GM12891 (cell line): ENCODE results near the gene LYRM4.

Experiments used
- DNase-seq: peaks from one replicate; pipeline ENCODE4 v3.0.0; 2011; ENCODE audit warnings: low spot score; ENCODE audit not compliant: insufficient read length
- FAIRE-seq: peaks from 2 replicates; lab custom pipeline; 2011; peaks lifted over from hg19 to GRCh38; lab: Jason Lieb, UNC
- PAX5 ChIP-seq: IDR thresholded peaks from 2 replicates; pipeline ENCODE4 v1.6.1; 2011; ENCODE audit warnings: low read length, moderate library complexity, mild to moderate bottlenecking; ENCODE audit not compliant: insufficient read depth, severe bottlenecking
- POLR2A ChIP-seq: IDR thresholded peaks from 2 replicates; pipeline ENCODE4 v1.6.1; 2011; ENCODE audit warnings: low read depth, low read length, control low read depth
- POLR2AphosphoS5 ChIP-seq: IDR thresholded peaks from 2 replicates; pipeline ENCODE4 v1.6.1; 2011; ENCODE audit warnings: low read depth, low read length, control low read depth
- POU2F2 ChIP-seq: IDR thresholded peaks from 2 replicates; pipeline ENCODE4 v1.6.1; 2011; ENCODE audit warnings: low read depth, mild to moderate bottlenecking, control low read depth, low read length, moderate library complexity
- SPI1 ChIP-seq: IDR thresholded peaks from 2 replicates; pipeline ENCODE4 v1.6.1; 2011; ENCODE audit warnings: low read depth, low read length, control low read depth
- TAF1 ChIP-seq: IDR thresholded peaks from 2 replicates; pipeline ENCODE4 v1.6.1; 2011; ENCODE audit warnings: low read depth, low read length, control low read depth

The LYRM4 gene

GRCh38 chr6:5208471-5208971 is 52.2 kb downstream of the LYRM4 start:
- TF ChIP-seq PAX5 (no peak), POU2F2 (no peak), POLR2AphosphoS5 (no peak), TAF1 (no peak), POLR2A (no peak), SPI1 (no peak)
- FAIRE-seq (no peak), DNase-seq (no peak)

- no peak for TF ChIP-seq POU2F2
- no peak for TF ChIP-seq TAF1
- TF ChIP-seq POLR2AphosphoS5, result no peak
- no peak for TF ChIP-seq POLR2A
- no peak for TF ChIP-seq SPI1
- no peak for TF ChIP-seq PAX5
- FAIRE-seq (no peak), DNase-seq (no peak)
These were observed 52.7 kb downstream of the LYRM4 start for GRCh38 chr6:5208057-5208456.

GRCh38 chr6:5206920-5207561 is 53.7 kb downstream of the LYRM4 start:
- FAIRE-seq, result no peak
- TF ChIP-seq POLR2A, result no peak
- TF ChIP-seq POLR2AphosphoS5, result no peak
- no peak for TF ChIP-seq POU2F2
- TF ChIP-seq PAX5, result no peak
- no peak for TF ChIP-seq TAF1
- TF ChIP-seq SPI1, result no peak
- DNase-seq, result no peak

- DNase-seq (no peak), FAIRE-seq (no peak)
- TF ChIP-seq POLR2A, result no peak
- TF ChIP-seq TAF1, result no peak
- no peak for TF ChIP-seq POU2F2
- no peak for TF ChIP-seq PAX5
- TF ChIP-seq POLR2AphosphoS5, result no peak
- TF ChIP-seq SPI1, result no peak
These were observed 54.6 kb downstream of the LYRM4 start for GRCh38 chr6:5205877-5206850.

- DNase-seq (no peak), FAIRE-seq (no peak)
- no peak for TF ChIP-seq SPI1
- no peak for TF ChIP-seq POLR2AphosphoS5
- TF ChIP-seq TAF1, result no peak
These were observed 55.7 kb downstream of the LYRM4 start for GRCh38 chr6:5205035-5205507.

GRCh38 chr6:5204376-5204775 is 56.4 kb downstream of the LYRM4 start:
- DNase-seq (no peak), FAIRE-seq (no peak)
- TF ChIP-seq PAX5, result no peak
- TF ChIP-seq POLR2A, result no peak
- no peak for TF ChIP-seq POU2F2
- TF ChIP-seq SPI1, result no peak
- TF ChIP-seq TAF1, result no peak
- no peak for TF ChIP-seq POLR2AphosphoS5

- FAIRE-seq (no peak), DNase-seq (no peak)
- TF ChIP-seq TAF1, result no peak
- TF ChIP-seq POLR2AphosphoS5, result no peak
- TF ChIP-seq SPI1, result no peak
- no peak for TF ChIP-seq PAX5
These were observed 57.2 kb downstream of the LYRM4 start for GRCh38 chr6:5203546-5203945.

GRCh38 chr6:5202941-5203340 is 57.8 kb downstream of the LYRM4 start:
- FAIRE-seq (no peak), DNase-seq (no peak)
- TF ChIP-seq SPI1 (no peak), POU2F2 (no peak), PAX5 (no peak), POLR2A (no peak), POLR2AphosphoS5 (no peak), TAF1 (no peak)

- no peak for DNase-seq
- no peak for FAIRE-seq
- no peak for TF ChIP-seq POLR2AphosphoS5
- no peak for TF ChIP-seq SPI1
- no peak for TF ChIP-seq POU2F2
- no peak for TF ChIP-seq PAX5
These were observed 58.5 kb downstream of the LYRM4 start for GRCh38 chr6:5202206-5202605.

- no peak for TF ChIP-seq SPI1
- DNase-seq (no peak), FAIRE-seq (no peak)
These were observed 59.5 kb downstream of the LYRM4 start for GRCh38 chr6:5201271-5201670.
